Vagina (tissue), 2 donors: ENCODE results near the gene SLC5A3.

ENCODE experiments used
- POLR2AphosphoS5 ChIP-seq, 2 donors: sonication (generic); formaldehyde crosslinking; IDR thresholded peaks; one replicate each; pipeline ENCODE4 v1.9.0; 2017; ENCODE audit warnings: antibody characterized with exemption in 2 of 2, mild to moderate bottlenecking in 2 of 2, low read depth in 1 of 2; ENCODE audit not compliant: insufficient read depth in 1 of 2
- TF ChIP-seq, protein P1 (sequence below), 3 experiments: fragments of 450-650 bp in 2 of 3; fragments of 200-600 bp in 1 of 3; sonication (generic) in 1 of 3; IDR thresholded peaks; one replicate each; pipeline ENCODE4 v1.5.1; 2017 to 2019; ENCODE audit warnings: antibody characterized with exemption in 3 of 3, mild to moderate bottlenecking in 2 of 3, moderate library complexity in 2 of 3

GRCh38 chr21:34100337-34100736, 27.0 kb downstream of the SLC5A3 start:
- TF ChIP-seq, protein P1, sequence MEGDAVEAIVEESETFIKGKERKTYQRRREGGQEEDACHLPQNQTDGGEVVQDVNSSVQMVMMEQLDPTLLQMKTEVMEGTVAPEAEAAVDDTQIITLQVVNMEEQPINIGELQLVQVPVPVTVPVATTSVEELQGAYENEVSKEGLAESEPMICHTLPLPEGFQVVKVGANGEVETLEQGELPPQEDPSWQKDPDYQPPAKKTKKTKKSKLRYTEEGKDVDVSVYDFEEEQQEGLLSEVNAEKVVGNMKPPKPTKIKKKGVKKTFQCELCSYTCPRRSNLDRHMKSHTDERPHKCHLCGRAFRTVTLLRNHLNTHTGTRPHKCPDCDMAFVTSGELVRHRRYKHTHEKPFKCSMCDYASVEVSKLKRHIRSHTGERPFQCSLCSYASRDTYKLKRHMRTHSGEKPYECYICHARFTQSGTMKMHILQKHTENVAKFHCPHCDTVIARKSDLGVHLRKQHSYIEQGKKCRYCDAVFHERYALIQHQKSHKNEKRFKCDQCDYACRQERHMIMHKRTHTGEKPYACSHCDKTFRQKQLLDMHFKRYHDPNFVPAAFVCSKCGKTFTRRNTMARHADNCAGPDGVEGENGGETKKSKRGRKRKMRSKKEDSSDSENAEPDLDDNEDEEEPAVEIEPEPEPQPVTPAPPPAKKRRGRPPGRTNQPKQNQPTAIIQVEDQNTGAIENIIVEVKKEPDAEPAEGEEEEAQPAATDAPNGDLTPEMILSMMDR (IDR thresholded peaks at IDR 0.05) = no peak
- no peak for TF ChIP-seq POLR2AphosphoS5 (IDR thresholded peaks at IDR 0.05; ENCODE audit: insufficient read depth in 1 of 2, low read depth in 1 of 2)
